ENCODE measurements around the gene GABPA. TPM values are rescaled to one million over a fixed set of nuclear protein-coding genes. Genes with fewer than 3 reads are reported as not detected.
"Not testable (repeated sequence)": the region's sequence is repeated elsewhere in the genome, so short reads cannot be mapped to it uniquely, and the experiment has no call there.

GABPA gene
- polyA plus RNA-seq, 5 donors: 31.6 to 55.8 (median 45.4) TPM

- DNase-seq: peak; percentile 85 to 88
Measured at GRCh38 chr21:25735646-25736597, 1.1 kb downstream of the GABPA start.

- no peak for DNase-seq
Measured at GRCh38 chr21:25737421-25737820, 2.6 kb downstream of the GABPA start.

DNA sequence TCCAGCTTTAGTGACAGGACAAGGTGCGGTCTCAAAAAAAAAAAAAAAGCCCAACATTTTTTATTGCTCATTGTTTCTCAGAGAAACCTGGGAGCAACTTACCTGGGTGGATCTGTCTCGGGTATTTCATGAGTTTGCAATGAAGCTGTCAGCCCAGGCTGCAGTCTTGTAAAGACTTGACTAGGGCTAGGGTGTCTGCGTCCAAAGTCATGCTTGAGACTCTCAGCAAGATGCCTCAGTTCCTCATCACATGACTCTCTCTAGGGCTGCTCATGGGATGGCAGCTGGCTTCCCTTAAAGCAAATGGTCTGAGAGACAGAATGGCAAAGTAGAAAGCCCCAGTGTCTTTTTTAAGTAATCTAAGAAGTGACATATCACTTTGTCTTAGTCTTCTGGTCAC lies 8.1 kb downstream of the GABPA start:
- DNase-seq: no peak

GRCh38 chr21:25744854-25745253 lies 10.1 kb downstream of the GABPA start:
- no peak for DNase-seq

- DNase-seq: no peak
Measured at GRCh38 chr21:25750085-25750484, 15.3 kb downstream of the GABPA start.

GRCh38 chr21:25752416-25752815 lies 17.6 kb downstream of the GABPA start:
- DNase-seq: no peak

GRCh38 chr21:25756190-25756932 lies 21.6 kb downstream of the GABPA start:
- no peak for DNase-seq

- DNase-seq: no peak
Measured at GRCh38 chr21:25757531-25757930, 22.8 kb downstream of the GABPA start.

DNA sequence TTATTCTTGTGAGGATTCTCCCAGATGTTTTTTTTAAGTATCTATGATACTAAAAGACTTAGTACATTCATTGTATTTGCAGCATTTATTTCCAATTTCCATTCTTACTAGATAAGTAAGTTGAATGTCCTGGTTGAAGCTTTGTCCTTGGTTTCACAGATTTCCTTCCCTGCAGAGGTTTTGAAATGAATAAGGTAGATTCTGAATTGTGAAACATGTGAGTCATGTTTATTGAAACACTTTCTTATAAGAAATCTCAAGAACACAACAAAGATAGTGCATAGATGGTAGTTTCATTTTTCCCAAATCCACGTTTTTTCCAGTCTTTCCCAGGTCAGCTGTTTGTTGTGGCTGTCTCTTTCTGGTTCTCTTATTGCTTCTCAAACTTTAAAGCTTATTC lies 24.8 kb downstream of the GABPA start:
- DNase-seq: no peak

- DNase-seq: no peak
Measured at GRCh38 chr21:25760061-25760460, 25.3 kb downstream of the GABPA start.

DNA sequence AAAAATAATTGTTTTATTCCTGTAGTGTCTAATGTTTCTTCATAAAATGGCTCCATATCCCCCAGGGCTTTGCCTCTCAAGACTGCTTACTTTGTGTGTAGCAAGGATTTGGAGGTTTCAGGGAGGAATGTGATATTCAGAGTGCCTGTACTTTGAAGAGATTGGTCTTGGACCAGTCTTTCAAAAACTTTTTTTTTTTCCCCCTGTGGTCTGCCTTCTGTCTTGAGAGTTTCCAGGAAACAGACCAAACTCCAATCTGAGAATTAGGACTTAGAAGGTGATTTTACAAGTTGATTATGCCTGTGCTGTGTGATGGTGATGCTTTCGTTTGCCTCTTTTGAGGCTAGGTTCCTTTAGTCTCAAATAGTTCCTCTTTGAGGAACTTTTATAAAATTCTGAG lies 25.9 kb downstream of the GABPA start:
- no peak for DNase-seq

DNA sequence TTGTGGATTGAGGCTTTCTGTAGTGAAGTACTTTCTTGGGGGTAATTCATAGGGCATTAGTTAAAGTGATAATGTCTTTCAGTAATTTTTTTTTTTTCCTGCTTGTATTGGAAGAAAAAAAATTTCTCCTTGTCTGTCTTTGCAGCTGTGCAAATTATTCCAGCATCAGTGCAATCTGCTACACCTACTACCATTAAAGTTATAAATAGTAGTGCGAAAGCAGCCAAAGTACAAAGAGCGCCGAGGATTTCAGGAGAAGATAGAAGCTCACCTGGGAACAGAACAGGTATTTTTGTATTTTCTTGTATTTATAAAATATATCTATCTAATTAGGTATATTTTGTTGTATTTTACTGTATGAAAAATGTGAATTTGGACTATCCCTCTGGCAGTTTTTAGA lies 29.3 kb downstream of the GABPA start:
- DNase-seq: no peak

- no peak for DNase-seq
Measured at GRCh38 chr21:25767921-25768320, 33.1 kb downstream of the GABPA start.

- no peak for DNase-seq
Measured at GRCh38 chr21:25772686-25773085, 37.9 kb downstream of the GABPA start.

- no peak for DNase-seq
Measured at GRCh38 chr21:25776440-25776839, 41.7 kb downstream of the GABPA start.

GRCh38 chr21:25778126-25778875 lies 43.5 kb downstream of the GABPA start:
- not testable (repeated sequence) for DNase-seq

- DNase-seq: no peak
Measured at GRCh38 chr21:25788677-25789076, 53.9 kb downstream of the GABPA start.

DNA sequence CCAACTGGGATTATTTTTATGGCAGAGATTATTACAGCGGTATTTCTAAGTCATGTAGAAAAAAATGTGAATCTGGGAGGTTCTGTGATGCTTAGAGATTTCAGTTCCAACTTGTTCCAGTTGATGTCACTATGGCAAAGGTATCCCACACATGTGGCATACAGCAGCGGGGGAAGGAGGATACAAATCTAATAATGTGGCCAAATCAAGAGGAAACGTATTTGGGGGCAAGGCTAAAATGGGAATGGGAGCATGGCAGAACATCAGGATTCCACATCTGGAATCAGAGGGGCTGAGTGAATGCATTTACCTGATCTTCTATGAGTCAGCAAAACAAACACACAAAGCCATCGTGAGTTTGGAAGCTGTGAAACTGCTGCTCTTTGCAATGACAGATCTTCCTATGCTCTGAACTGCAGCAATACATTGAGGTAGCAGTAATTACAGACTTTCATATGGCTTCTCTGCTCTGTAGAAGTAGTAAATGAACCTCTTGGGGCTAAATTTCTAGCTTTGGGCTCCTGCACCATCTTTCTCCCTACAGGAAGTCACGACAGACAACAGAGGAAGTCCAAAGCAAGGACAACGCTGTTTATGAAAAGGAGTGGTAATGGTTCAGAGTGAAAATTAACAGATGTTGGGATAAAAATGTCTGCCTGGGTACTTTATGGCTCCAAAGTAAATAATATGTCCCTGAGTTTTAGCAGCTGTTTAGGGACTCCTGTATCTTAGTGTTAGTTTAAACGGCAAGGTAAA lies 55.5 kb downstream of the GABPA start:
- peak; percentile 26 to 30 for DNase-seq

DNA sequence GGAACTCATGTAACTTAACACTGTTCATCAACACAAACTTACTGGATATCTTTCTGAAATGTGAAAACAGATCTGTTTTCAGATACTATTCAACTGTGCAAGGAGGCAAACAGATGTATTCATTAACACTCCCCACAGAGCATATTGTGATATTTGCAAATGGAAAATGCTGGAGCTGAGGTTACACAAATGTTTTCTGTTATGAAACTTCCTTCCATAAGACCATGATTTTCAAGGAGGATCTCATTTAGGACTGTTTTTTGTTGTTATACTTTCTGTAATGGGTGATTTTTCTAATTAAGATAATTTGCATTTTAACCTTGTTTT lies 56.1 kb downstream of the GABPA start:
- peak in 1 of 2 donors; percentile 9 for DNase-seq

DNA sequence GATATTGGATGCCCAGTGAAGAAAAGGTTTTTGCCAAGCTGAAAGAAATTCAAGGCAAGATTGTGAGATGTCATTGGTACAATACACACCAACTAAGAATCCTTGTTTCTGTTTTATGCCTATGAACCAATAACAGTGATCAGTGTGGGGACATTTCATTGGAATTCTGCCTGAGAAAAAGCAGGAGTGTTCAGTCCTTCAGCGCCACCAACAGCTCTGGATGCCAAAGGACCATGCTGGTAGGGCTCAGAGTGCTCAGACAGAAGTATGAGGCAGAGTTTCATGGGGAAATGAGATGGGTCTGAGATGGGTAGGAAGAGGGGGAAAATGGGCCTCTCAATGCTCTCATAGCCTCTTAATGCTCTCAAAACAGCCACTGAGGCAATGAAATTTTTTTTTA lies 56.5 kb downstream of the GABPA start:
- DNase-seq: no peak

DNA sequence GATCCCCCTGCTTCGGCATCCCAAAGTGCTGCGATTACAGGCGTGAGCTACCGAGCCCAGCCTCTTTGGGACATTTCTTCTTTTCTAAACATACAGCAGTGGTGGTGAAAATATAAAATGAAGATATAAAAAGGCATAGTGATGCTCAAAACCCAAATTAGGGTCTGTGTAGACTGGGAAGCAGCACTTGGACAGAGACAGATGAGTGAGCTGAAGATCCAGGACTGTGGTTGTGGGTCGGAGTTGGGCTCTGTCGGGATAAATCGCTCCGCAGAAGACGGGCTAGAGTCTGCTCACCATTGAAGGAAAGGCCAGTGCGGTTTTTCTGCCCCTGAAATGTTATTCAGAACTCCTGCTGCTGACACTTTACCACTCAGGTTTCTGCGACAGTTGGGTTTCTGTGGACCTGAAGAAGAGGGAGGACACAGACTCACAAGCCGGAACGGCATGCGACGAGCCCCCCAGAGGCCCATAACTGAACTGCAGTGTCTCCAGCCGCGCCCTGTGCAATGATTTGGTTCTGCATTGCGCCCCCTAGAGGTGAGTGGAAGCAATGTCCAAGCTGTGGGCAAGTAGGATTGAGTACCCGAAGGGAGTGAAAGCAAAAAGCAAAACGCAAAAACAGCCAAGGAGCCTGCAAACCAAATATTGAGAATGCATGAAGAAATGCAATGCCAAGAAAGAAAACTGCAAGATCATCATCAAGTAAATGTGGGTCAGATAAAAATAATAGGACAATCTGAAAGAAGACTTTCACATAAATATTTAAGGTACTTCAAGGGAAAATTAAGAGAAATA lies 66.6 kb downstream of the GABPA start:
- peak; percentile 42 to 62 for DNase-seq
